K562 treated with DMSO at 1 percent for 12 hours (cell line): Measurements from ENCODE around the gene CYP2A7. TPM values are rescaled to one million over a fixed set of nuclear protein-coding genes. Genes with fewer than 3 reads are reported as not detected.

Experiments
- total RNA-seq: library from RNA; unstranded; fragments of 300-600 nt; gene quantifications from 2 replicates; pipeline ENCODE4 v1.2.3, GENCODE V29; 2022; ENCODE audit not compliant: insufficient read depth

The CYP2A7 gene, protein sequence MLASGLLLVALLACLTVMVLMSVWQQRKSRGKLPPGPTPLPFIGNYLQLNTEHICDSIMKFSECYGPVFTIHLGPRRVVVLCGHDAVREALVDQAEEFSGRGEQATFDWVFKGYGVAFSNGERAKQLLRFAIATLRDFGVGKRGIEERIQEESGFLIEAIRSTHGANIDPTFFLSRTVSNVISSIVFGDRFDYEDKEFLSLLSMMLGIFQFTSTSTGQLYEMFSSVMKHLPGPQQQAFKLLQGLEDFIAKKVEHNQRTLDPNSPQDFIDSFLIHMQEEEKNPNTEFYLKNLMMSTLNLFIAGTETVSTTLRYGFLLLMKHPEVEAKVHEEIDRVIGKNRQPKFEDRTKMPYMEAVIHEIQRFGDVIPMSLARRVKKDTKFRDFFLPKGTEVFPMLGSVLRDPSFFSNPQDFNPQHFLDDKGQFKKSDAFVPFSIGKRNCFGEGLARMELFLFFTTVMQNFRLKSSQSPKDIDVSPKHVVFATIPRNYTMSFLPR
- total RNA-seq: not detected in 2 replicates

DNA sequence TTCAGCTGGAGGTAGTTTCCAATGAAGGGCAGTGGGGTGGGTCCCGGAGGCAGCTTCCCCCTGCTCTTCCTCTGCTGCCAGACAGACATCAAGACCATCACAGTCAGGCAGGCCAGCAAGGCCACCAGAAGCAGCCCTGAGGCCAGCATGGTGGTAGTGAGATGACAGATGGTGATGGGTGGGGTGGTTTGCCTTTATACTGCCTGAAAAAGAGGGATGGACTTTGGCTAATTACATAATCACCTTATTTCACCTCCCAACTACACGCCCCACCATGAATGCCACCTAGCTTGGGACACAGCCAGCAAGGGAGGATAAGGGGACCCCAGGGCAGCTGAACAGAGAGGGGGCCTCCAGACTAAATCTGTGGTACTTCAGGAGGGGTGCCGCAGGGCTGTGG lies at the start of gene CYP2A7:
TSS of gene CYP2A7 (minus strand) at position 170 of the 400 bp plus-strand sequence. CDS start at position 149, 21 bp downstream.

DNA sequence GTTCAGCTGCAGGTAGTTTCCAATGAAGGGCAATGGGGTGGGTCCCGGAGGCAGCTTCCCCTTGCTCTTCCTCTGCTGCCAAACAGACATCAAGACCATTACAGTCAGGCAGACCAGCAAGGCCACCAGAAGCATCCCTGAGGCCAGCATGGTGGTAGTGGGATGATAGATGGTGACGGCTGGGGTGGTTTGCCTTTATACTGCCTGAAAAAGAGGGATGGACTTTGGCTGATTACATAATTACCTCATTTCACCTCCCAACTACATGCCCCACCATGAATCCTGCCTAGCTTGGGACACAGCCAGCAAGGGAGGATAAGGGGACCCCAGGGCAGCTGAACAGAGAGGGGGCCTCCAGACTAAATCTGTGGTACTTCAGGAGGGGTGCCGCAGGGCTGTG lies 31.8 kb downstream of the CYP2A7 start, which contains the start of gene CYP2A6:
TSS of gene CYP2A6 (minus strand) at position 171 of the 400 bp plus-strand sequence. CDS start at position 150, 21 bp downstream.

Other genes with a start within 250 kb of the CYP2A7 start
- 13.6 and 23.1 TPM in 2 replicates for gene NUMBL, start 191.6 kb downstream of the CYP2A7 start, total RNA-seq
- gene COQ8B, start 165.3 kb downstream of the CYP2A7 start, total RNA-seq: 19.7 and 33.8 TPM in 2 replicates
- 10.5 and 16.0 TPM in 2 replicates for gene ITPKC, start 165.1 kb downstream of the CYP2A7 start, total RNA-seq
- gene ACTMAP, start 131.8 kb downstream of the CYP2A7 start, total RNA-seq: 9.0 and 17.1 TPM in 2 replicates
- 69.3 and 87.1 TPM in 2 replicates for gene SNRPA, start 131.0 kb downstream of the CYP2A7 start, total RNA-seq
- 4.8 TPM in 1 of 2 replicates, not detected in the other for gene MIA, start 106.7 kb downstream of the CYP2A7 start, total RNA-seq
- gene RAB4B, start 104.0 kb downstream of the CYP2A7 start, total RNA-seq: 40.8 and 59.2 TPM in 2 replicates
- gene EGLN2, start 83.0 kb downstream of the CYP2A7 start, total RNA-seq: 99.4 and 110 TPM in 2 replicates
- not detected in 2 replicates for gene CYP2A6, start 31.8 kb downstream of the CYP2A7 start, total RNA-seq
- not detected in 2 replicates for gene CYP2B6, start 109.1 kb upstream of the CYP2A7 start, total RNA-seq
- gene CYP2A13, start 206.2 kb upstream of the CYP2A7 start, total RNA-seq: not detected in 2 replicates
- gene CYP2F1, start 232.2 kb upstream of the CYP2A7 start, total RNA-seq: 1.9 TPM in 1 of 2 replicates, not detected in the other